ENCODE results near the gene AKR1E2.

The AKR1E2 gene

GRCh38 chr10:4838743-4839142 lies 12.7 kb downstream of the AKR1E2 start:
- Histone ChIP-seq H3K9me3 (ENCODE audit: control extremely low read depth in 1 of 5, control insufficient read depth in 4 of 5, insufficient read depth in 2 of 5, low read depth in 1 of 5, low read length in 4 of 5) (no peaks in the 10 kb centered on the region), H3K4me3 (ENCODE audit: control insufficient read depth in 1 of 7, extremely low read depth in 1 of 7, insufficient read depth in 4 of 7, low read depth in 2 of 7, low read length in 6 of 7) (no peak overlapping the region), H3K27ac (ENCODE audit: insufficient read depth in 1 of 2, low read depth in 1 of 2, low read length in 2 of 2, poor library complexity in 1 of 2, severe bottlenecking in 2 of 2) (no peak overlapping the region), H3K4me1 (ENCODE audit: control extremely low read depth in 1 of 4, control insufficient read depth in 4 of 4, insufficient read depth in 4 of 4, low read length in 3 of 4) (no peaks in the 10 kb centered on the region), H3K27me3 (replicated peaks in 2 of 5; ENCODE audit: control insufficient read depth in 4 of 5, insufficient read depth in 5 of 5, low read length in 4 of 5) (no peaks in the 10 kb centered on the region), H3K36me3 (ENCODE audit: control insufficient read depth in 4 of 4, insufficient read depth in 4 of 4, low read length in 3 of 4) (peaks cover 14 to 29% (median 17%) of the 10 kb centered on the region in 4 experiments)
- no CpG with 5 or more reads among the region's 3 CpGs for WGBS (ENCODE audit: insufficient coverage)
- ChIA-PET POLR2A (interaction anchor here (0.7 kb wide), 1 partner anchor 12 kb away, joined by 3 read pairs; no protein-coding TSS in a partner anchor), CTCF (interaction anchor here (0.9 to 6.4 kb wide), 4 partner anchors 11 to 568 kb away, joined by 3 to 53 read pairs (median 6); partner anchors contain the start of gene AKR1E2)
- DNase-seq: no peak

- no peaks in the 10 kb centered on the region for H3K9me3 ChIP-seq (ENCODE audit: control extremely low read depth in 1 of 5, control insufficient read depth in 4 of 5, insufficient read depth in 2 of 5, low read depth in 1 of 5, low read length in 4 of 5)
- CTCF ChIA-PET: interaction anchor here (0.8 to 6.4 kb wide), 6 partner anchors 8 to 568 kb away, joined by 3 to 53 read pairs (median 4); partner anchors contain the start of gene AKR1E2
- POLR2A ChIA-PET: interaction anchor here (0.6 kb wide), 1 partner anchor 12 kb away, joined by 3 read pairs; no protein-coding TSS in a partner anchor
- DNase-seq: no peak
- no peak overlapping the region for H3K27ac ChIP-seq (ENCODE audit: insufficient read depth in 1 of 2, low read depth in 1 of 2, low read length in 2 of 2, poor library complexity in 1 of 2, severe bottlenecking in 2 of 2)
- 100% methylated on average over 2 of the region's 4 CpGs for WGBS (ENCODE audit: insufficient coverage)
- H3K4me1 ChIP-seq (ENCODE audit: control extremely low read depth in 1 of 4, control insufficient read depth in 4 of 4, insufficient read depth in 4 of 4, low read length in 3 of 4): no peaks in the 10 kb centered on the region
- H3K4me3 ChIP-seq (ENCODE audit: control insufficient read depth in 1 of 7, extremely low read depth in 1 of 7, insufficient read depth in 4 of 7, low read depth in 2 of 7, low read length in 6 of 7): no peak overlapping the region
- H3K36me3 ChIP-seq (ENCODE audit: control insufficient read depth in 4 of 4, insufficient read depth in 4 of 4, low read length in 3 of 4): peaks cover 11 to 29% (median 15%) of the 10 kb centered on the region in 4 experiments
- no peaks in the 10 kb centered on the region for H3K27me3 ChIP-seq (replicated peaks in 2 of 5; ENCODE audit: control insufficient read depth in 4 of 5, insufficient read depth in 5 of 5, low read length in 4 of 5)
These were observed 13.3 kb downstream of the AKR1E2 start for GRCh38 chr10:4839353-4839752.

- H3K4me1 ChIP-seq (ENCODE audit: control extremely low read depth in 1 of 4, control insufficient read depth in 4 of 4, insufficient read depth in 4 of 4, low read length in 3 of 4): no peaks in the 10 kb centered on the region
- ChIA-PET POLR2A (no interaction called here), CTCF (interaction anchor here (0.8 to 6.4 kb wide), 3 partner anchors 9 to 25 kb away, joined by 4 to 53 read pairs (median 4); no protein-coding TSS in a partner anchor)
- WGBS (ENCODE audit: insufficient coverage): 100% methylated on average over 2 of the region's 2 CpGs
- H3K4me3 ChIP-seq (ENCODE audit: control insufficient read depth in 1 of 7, extremely low read depth in 1 of 7, insufficient read depth in 4 of 7, low read depth in 2 of 7, low read length in 6 of 7): no peak overlapping the region
- no peaks in the 10 kb centered on the region for H3K27me3 ChIP-seq (replicated peaks in 2 of 5; ENCODE audit: control insufficient read depth in 4 of 5, insufficient read depth in 5 of 5, low read length in 4 of 5)
- DNase-seq: no peak
- H3K9me3 ChIP-seq (ENCODE audit: control extremely low read depth in 1 of 5, control insufficient read depth in 4 of 5, insufficient read depth in 2 of 5, low read depth in 1 of 5, low read length in 4 of 5): no peaks in the 10 kb centered on the region
- H3K27ac ChIP-seq (ENCODE audit: insufficient read depth in 1 of 2, low read depth in 1 of 2, low read length in 2 of 2, poor library complexity in 1 of 2, severe bottlenecking in 2 of 2): no peak overlapping the region
- peaks cover 10 to 25% (median 13%) of the 10 kb centered on the region in 4 experiments for H3K36me3 ChIP-seq (ENCODE audit: control insufficient read depth in 4 of 4, insufficient read depth in 4 of 4, low read length in 3 of 4)
These were observed 14.1 kb downstream of the AKR1E2 start for GRCh38 chr10:4840151-4840550.

GRCh38 chr10:4843525-4844180 lies 17.6 kb downstream of the AKR1E2 start:
- H3K27me3 ChIP-seq (replicated peaks in 2 of 5; ENCODE audit: control insufficient read depth in 4 of 5, insufficient read depth in 5 of 5, low read length in 4 of 5): no peaks in the 10 kb centered on the region
- H3K4me1 ChIP-seq (ENCODE audit: control extremely low read depth in 1 of 4, control insufficient read depth in 4 of 4, insufficient read depth in 4 of 4, low read length in 3 of 4): peaks cover 0 to 9% (median 5%) of the 10 kb centered on the region in 4 experiments
- CTCF ChIA-PET: interaction anchor here (1.1 kb wide), 1 partner anchor 592 kb away, joined by 3 read pairs; no protein-coding TSS in a partner anchor
- POLR2A ChIA-PET: interaction anchor here (0.5 kb wide), 1 partner anchor 10 kb away, joined by 3 read pairs; no protein-coding TSS in a partner anchor
- DNase-seq: no peak
- no peak overlapping the region for H3K27ac ChIP-seq (ENCODE audit: insufficient read depth in 1 of 2, low read depth in 1 of 2, low read length in 2 of 2, poor library complexity in 1 of 2, severe bottlenecking in 2 of 2)
- H3K4me3 ChIP-seq (ENCODE audit: control insufficient read depth in 1 of 7, extremely low read depth in 1 of 7, insufficient read depth in 4 of 7, low read depth in 2 of 7, low read length in 6 of 7): no peak overlapping the region
- peaks cover 0 to 7% (median 3%) of the 10 kb centered on the region in 4 experiments for H3K36me3 ChIP-seq (ENCODE audit: control insufficient read depth in 4 of 4, insufficient read depth in 4 of 4, low read length in 3 of 4)
- WGBS (ENCODE audit: insufficient coverage): 83% methylated on average over 7 of the region's 16 CpGs
- no peaks in the 10 kb centered on the region for H3K9me3 ChIP-seq (ENCODE audit: control extremely low read depth in 1 of 5, control insufficient read depth in 4 of 5, insufficient read depth in 2 of 5, low read depth in 1 of 5, low read length in 4 of 5)

- CTCF ChIA-PET: interaction anchor here (0.8 to 1.1 kb wide), 4 partner anchors 22 to 591 kb away, joined by 3 to 4 read pairs (median 3); no protein-coding TSS in a partner anchor
- POLR2A ChIA-PET: no interaction called here
- over 99% methylated on average over 21 of the region's 25 CpGs for WGBS (ENCODE audit: insufficient coverage)
These were observed 18.9 kb downstream of the AKR1E2 start for GRCh38 chr10:4844864-4845263.

GRCh38 chr10:4845766-4846165 lies 19.8 kb downstream of the AKR1E2 start:
- Histone ChIP-seq H3K4me1 (ENCODE audit: control extremely low read depth in 1 of 4, control insufficient read depth in 4 of 4, insufficient read depth in 4 of 4, low read length in 3 of 4) (peaks cover 0 to 23% (median 12%) of the 10 kb centered on the region in 4 experiments), H3K4me3 (ENCODE audit: control insufficient read depth in 1 of 7, extremely low read depth in 1 of 7, insufficient read depth in 4 of 7, low read depth in 2 of 7, low read length in 6 of 7) (no peak overlapping the region), H3K9me3 (ENCODE audit: control extremely low read depth in 1 of 5, control insufficient read depth in 4 of 5, insufficient read depth in 2 of 5, low read depth in 1 of 5, low read length in 4 of 5) (no peaks in the 10 kb centered on the region), H3K36me3 (ENCODE audit: control insufficient read depth in 4 of 4, insufficient read depth in 4 of 4, low read length in 3 of 4) (peaks cover 0 to 5% (median 3%) of the 10 kb centered on the region in 4 experiments), H3K27ac (ENCODE audit: insufficient read depth in 1 of 2, low read depth in 1 of 2, low read length in 2 of 2, poor library complexity in 1 of 2, severe bottlenecking in 2 of 2) (no peak overlapping the region), H3K27me3 (replicated peaks in 2 of 5; ENCODE audit: control insufficient read depth in 4 of 5, insufficient read depth in 5 of 5, low read length in 4 of 5) (no peaks in the 10 kb centered on the region)
- no peak for DNase-seq
- 97% methylated on average over 6 of the region's 11 CpGs for WGBS (ENCODE audit: insufficient coverage)
- CTCF ChIA-PET: interaction anchor here (0.8 to 1.5 kb wide), 3 partner anchors 9 to 31 kb away, joined by 3 to 4 read pairs (median 3); no protein-coding TSS in a partner anchor
- POLR2A ChIA-PET: no interaction called here

More at GRCh38 chr10:4844864-4845263, 18.9 kb downstream of the AKR1E2 start:
- DNase-seq: no peak
- Histone ChIP-seq H3K4me3 (ENCODE audit: control insufficient read depth in 1 of 7, extremely low read depth in 1 of 7, insufficient read depth in 4 of 7, low read depth in 2 of 7, low read length in 6 of 7) (no peak overlapping the region), H3K27me3 (replicated peaks in 2 of 5; ENCODE audit: control insufficient read depth in 4 of 5, insufficient read depth in 5 of 5, low read length in 4 of 5) (no peaks in the 10 kb centered on the region), H3K9me3 (ENCODE audit: control extremely low read depth in 1 of 5, control insufficient read depth in 4 of 5, insufficient read depth in 2 of 5, low read depth in 1 of 5, low read length in 4 of 5) (no peaks in the 10 kb centered on the region), H3K4me1 (ENCODE audit: control extremely low read depth in 1 of 4, control insufficient read depth in 4 of 4, insufficient read depth in 4 of 4, low read length in 3 of 4) (peaks cover 0 to 20% (median 10%) of the 10 kb centered on the region in 4 experiments), H3K36me3 (ENCODE audit: control insufficient read depth in 4 of 4, insufficient read depth in 4 of 4, low read length in 3 of 4) (peaks cover 0 to 7% (median 3%) of the 10 kb centered on the region in 4 experiments), H3K27ac (ENCODE audit: insufficient read depth in 1 of 2, low read depth in 1 of 2, low read length in 2 of 2, poor library complexity in 1 of 2, severe bottlenecking in 2 of 2) (no peak overlapping the region)

GRCh38 chr10:4846775-4847174 lies 20.8 kb downstream of the AKR1E2 start:
- no peak for DNase-seq
- no peaks in the 10 kb centered on the region for H3K27me3 ChIP-seq (replicated peaks in 2 of 5; ENCODE audit: control insufficient read depth in 4 of 5, insufficient read depth in 5 of 5, low read length in 4 of 5)

More at GRCh38 chr10:4846775-4847174, 20.8 kb downstream of the AKR1E2 start:
- Histone ChIP-seq H3K9me3 (ENCODE audit: control extremely low read depth in 1 of 5, control insufficient read depth in 4 of 5, insufficient read depth in 2 of 5, low read depth in 1 of 5, low read length in 4 of 5) (no peaks in the 10 kb centered on the region), H3K36me3 (ENCODE audit: control insufficient read depth in 4 of 4, insufficient read depth in 4 of 4, low read length in 3 of 4) (peaks cover 0 to 5% (median 3%) of the 10 kb centered on the region in 4 experiments), H3K4me1 (ENCODE audit: control extremely low read depth in 1 of 4, control insufficient read depth in 4 of 4, insufficient read depth in 4 of 4, low read length in 3 of 4) (peaks cover 0 to 23% (median 12%) of the 10 kb centered on the region in 4 experiments), H3K27ac (ENCODE audit: insufficient read depth in 1 of 2, low read depth in 1 of 2, low read length in 2 of 2, poor library complexity in 1 of 2, severe bottlenecking in 2 of 2) (no peak overlapping the region), H3K4me3 (ENCODE audit: control insufficient read depth in 1 of 7, extremely low read depth in 1 of 7, insufficient read depth in 4 of 7, low read depth in 2 of 7, low read length in 6 of 7) (no peak overlapping the region)
- ChIA-PET POLR2A (no interaction called here), CTCF (interaction anchor here (1.4 to 6.9 kb wide), 3 partner anchors 10 to 596 kb away, joined by 3 to 79 read pairs (median 4); no protein-coding TSS in a partner anchor)
- no CpG with 5 or more reads among the region's 5 CpGs for WGBS (ENCODE audit: insufficient coverage)
